ENCODE data around the gene RPUSD2. TPM values are rescaled to one million over a fixed set of nuclear protein-coding genes. Genes with fewer than 3 reads are reported as not detected.

The RPUSD2 gene
- total RNA-seq, 1 donor from 2014 or later = 24.8 TPM

GRCh38 chr15:40550341-40551037 lies 18.6 kb upstream of the RPUSD2 start:
- Mint-ChIP-seq H3K4me3 (peak overlapping the region; percentile 76), H3K9me3 (no peaks in the 10 kb centered on the region), H3K27me3 (no peaks in the 10 kb centered on the region), H3K4me1 (peaks cover 92% of the 10 kb centered on the region), H3K27ac (peak overlapping the region; percentile 93), H3K36me3 (ENCODE audit: low read depth) (peaks cover 52% of the 10 kb centered on the region)
- DNase-seq (no peak), ATAC-seq (ENCODE audit: low read depth) (peak; percentile 84)
- ChIA-PET POLR2A (interaction anchor here (0.5 to 2.0 kb wide), 9 partner anchors 9 to 217 kb away, joined by 3 to 18 read pairs (median 4); partner anchors contain the start of genes CCDC32, RAD51 and RPUSD2), CTCF (interaction anchor here (1.0 to 1.4 kb wide), 3 partner anchors 9 to 31 kb away, joined by 3 to 6 read pairs (median 4); partner anchors contain the start of gene RPUSD2)
- intact Hi-C loops (cut with micrococcal nuclease) = loop anchor here (1.0 to 5.0 kb wide), 5 partner anchors 8 to 43 kb away; partner anchors contain the start of genes CCDC32 and RPUSD2
- TF ChIP-seq CTCF (IDR thresholded peaks at IDR 0.05) = no peak

GRCh38 chr15:40554161-40554525 lies 15.0 kb upstream of the RPUSD2 start:
- ChIA-PET POLR2A (interaction anchor here (1.0 to 4.6 kb wide), 6 partner anchors 10 to 149 kb away, joined by 3 to 32 read pairs (median 6); partner anchors contain the start of genes CCDC32, IVD and RPUSD2), CTCF (interaction anchor here (1.1 to 1.2 kb wide), 2 partner anchors 15 to 216 kb away, joined by 3 read pairs; partner anchors contain the start of genes C15orf62 and RPUSD2)
- peak overlapping the region; percentile 94 for H3K27ac Mint-ChIP-seq
- H3K4me3 Mint-ChIP-seq = peak overlapping the region; percentile 81
- ATAC-seq (ENCODE audit: low read depth) = no peak
- no peak for TF ChIP-seq CTCF (IDR thresholded peaks at IDR 0.05)
- intact Hi-C loops (cut with micrococcal nuclease) = loop anchor here (5.0 kb wide), 1 partner anchor 37 kb away; no protein-coding TSS in a partner anchor
- H3K36me3 Mint-ChIP-seq (ENCODE audit: low read depth) = peaks cover 58% of the 10 kb centered on the region
- no peaks in the 10 kb centered on the region for H3K9me3 Mint-ChIP-seq
- no peak for DNase-seq
- H3K27me3 Mint-ChIP-seq = no peaks in the 10 kb centered on the region
- H3K4me1 Mint-ChIP-seq = peaks cover 97% of the 10 kb centered on the region

GRCh38 chr15:40555876-40556275 lies 13.2 kb upstream of the RPUSD2 start:
- DNase-seq (no peak), ATAC-seq (ENCODE audit: low read depth) (no peak)
- H3K27ac Mint-ChIP-seq = peak overlapping the region; percentile 94
- intact Hi-C loops (cut with micrococcal nuclease) = no loop called here
- H3K4me1 Mint-ChIP-seq = peaks cover 95% of the 10 kb centered on the region
- H3K9me3 Mint-ChIP-seq = no peaks in the 10 kb centered on the region
- peaks cover 53% of the 10 kb centered on the region for H3K36me3 Mint-ChIP-seq (ENCODE audit: low read depth)
- no peak for TF ChIP-seq CTCF (IDR thresholded peaks at IDR 0.05)
- H3K4me3 Mint-ChIP-seq = peak overlapping the region; percentile 5
- ChIA-PET POLR2A (interaction anchor here (1.6 to 4.6 kb wide), 3 partner anchors 9 to 13 kb away, joined by 7 to 32 read pairs (median 8); partner anchors contain the start of genes CCDC32 and RPUSD2), CTCF (interaction anchor here (0.8 kb wide), 1 partner anchor 36 kb away, joined by 3 read pairs; no protein-coding TSS in a partner anchor)
- H3K27me3 Mint-ChIP-seq = no peaks in the 10 kb centered on the region

- no peaks in the 10 kb centered on the region for H3K9me3 Mint-ChIP-seq
- no peaks in the 10 kb centered on the region for H3K27me3 Mint-ChIP-seq
- peaks cover 92% of the 10 kb centered on the region for H3K4me1 Mint-ChIP-seq
- DNase-seq (no peak), ATAC-seq (ENCODE audit: low read depth) (no peak)
- POLR2A ChIA-PET = interaction anchor here (0.6 to 1.8 kb wide), 5 partner anchors 9 to 612 kb away, joined by 3 to 5 read pairs (median 3); partner anchors contain the start of gene RPUSD2
- TF ChIP-seq CTCF (IDR thresholded peaks at IDR 0.05) = no peak
- CTCF ChIA-PET = interaction anchor here (1.6 kb wide), 1 partner anchor 9 kb away, joined by 6 read pairs; no protein-coding TSS in a partner anchor
- intact Hi-C loops (cut with micrococcal nuclease) = loop anchor here (1.0 kb wide), 1 partner anchor 9 kb away; no protein-coding TSS in a partner anchor
- peak overlapping the region; percentile 94 for H3K27ac Mint-ChIP-seq
- peak overlapping the region; percentile 57 for H3K4me3 Mint-ChIP-seq
- peaks cover 59% of the 10 kb centered on the region for H3K36me3 Mint-ChIP-seq (ENCODE audit: low read depth)
Measured at GRCh38 chr15:40558952-40559742, 10.0 kb upstream of the RPUSD2 start.
